Activated CD4-positive, alpha-beta memory T cell treated with anti-CD3 and anti-CD28 coated beads for 36 hours (primary cell): ENCODE data around the gene SPATA7. TPM values are rescaled to one million over a fixed set of nuclear protein-coding genes. Genes with fewer than 3 reads are reported as not detected.

Source experiments
- CTCF ChIA-PET: fragments of 350-600 bp; sonication (Branson Sonifier 250); formaldehyde crosslinking; loops from one replicate; lab custom pipeline; 2021; ENCODE audit warnings: antibody characterized with exemption, inconsistent platforms; lab: Charles Lee
- POLR2A ChIA-PET: fragments of 350-600 bp; sonication (Branson Sonifier 250); formaldehyde crosslinking; loops from one replicate; lab custom pipeline; 2021; ENCODE audit warnings: antibody characterized with exemption; lab: Charles Lee
- DNase-seq: peaks from one replicate; pipeline ENCODE4 v3.0.0-alpha.2; 2020
- H3K27ac Mint-ChIP-seq: one replicate; pipeline ENCODE4 v1.8.0; 2021; ENCODE audit warnings: mixed read lengths
- H3K27me3 Mint-ChIP-seq: one replicate; pipeline ENCODE4 v1.8.0; 2021; ENCODE audit warnings: mixed read lengths
- H3K36me3 Mint-ChIP-seq: one replicate; pipeline ENCODE4 v1.8.0; 2021; ENCODE audit warnings: mixed read lengths
- H3K4me1 Mint-ChIP-seq: one replicate; pipeline ENCODE4 v1.8.0; 2021; ENCODE audit warnings: low read depth, mixed read lengths
- H3K4me3 Mint-ChIP-seq: one replicate; pipeline ENCODE4 v1.8.0; 2021; ENCODE audit warnings: mild to moderate bottlenecking, mixed read lengths
- H3K9me3 Mint-ChIP-seq: one replicate; pipeline ENCODE4 v1.8.0; 2021; ENCODE audit warnings: mixed read lengths
- intact Hi-C: fragments of 100-400 bp; cut with micrococcal nuclease; formaldehyde crosslinking; loops from one replicate; pipeline ENCODE4 v1.15.1; 2023
- total RNA-seq, 2 experiments: library from RNA; stranded (reverse); gene quantifications; one replicate each; pipeline ENCODE4 v1.2.3, GENCODE V29; 2021

Gene SPATA7
- total RNA-seq, 2 experiments from 2014 or later: 4.2 to 4.5 TPM

GRCh38 chr14:88422047-88422446, 36.6 kb downstream of the SPATA7 start:
- H3K27ac Mint-ChIP-seq: no peak overlapping the region
- peaks cover 12% of the 10 kb centered on the region for H3K36me3 Mint-ChIP-seq
- POLR2A ChIA-PET: no interaction called here
- H3K4me1 Mint-ChIP-seq: no peaks in the 10 kb centered on the region
- H3K4me3 Mint-ChIP-seq: no peak overlapping the region
- CTCF ChIA-PET: no interaction called here
- DNase-seq: no peak
- intact Hi-C loops: no loop called here
- peaks cover 7% of the 10 kb centered on the region for H3K9me3 Mint-ChIP-seq
- no peaks in the 10 kb centered on the region for H3K27me3 Mint-ChIP-seq

- H3K27ac Mint-ChIP-seq: no peak overlapping the region
- ChIA-PET POLR2A (no interaction called here), CTCF (no interaction called here)
- H3K4me1 Mint-ChIP-seq: no peaks in the 10 kb centered on the region
- peaks cover 5% of the 10 kb centered on the region for H3K36me3 Mint-ChIP-seq
- intact Hi-C loops: no loop called here
- peaks cover under 1% of the 10 kb centered on the region for H3K9me3 Mint-ChIP-seq
- H3K4me3 Mint-ChIP-seq: no peak overlapping the region
- DNase-seq: no peak
- H3K27me3 Mint-ChIP-seq: no peaks in the 10 kb centered on the region
Measured at GRCh38 chr14:88422919-88423650, 37.6 kb downstream of the SPATA7 start.

GRCh38 chr14:88424573-88424972, 39.1 kb downstream of the SPATA7 start:
- intact Hi-C loops: no loop called here
- no peaks in the 10 kb centered on the region for H3K4me1 Mint-ChIP-seq
- H3K9me3 Mint-ChIP-seq: no peaks in the 10 kb centered on the region
- no peak overlapping the region for H3K27ac Mint-ChIP-seq
- DNase-seq: no peak
- peaks cover 3% of the 10 kb centered on the region for H3K36me3 Mint-ChIP-seq
- no peaks in the 10 kb centered on the region for H3K27me3 Mint-ChIP-seq
- ChIA-PET POLR2A (no interaction called here), CTCF (no interaction called here)
- H3K4me3 Mint-ChIP-seq: no peak overlapping the region

GRCh38 chr14:88426271-88426670, 40.8 kb downstream of the SPATA7 start:
- Mint-ChIP-seq H3K27ac (no peak overlapping the region), H3K36me3 (peaks cover 1% of the 10 kb centered on the region), H3K4me1 (no peaks in the 10 kb centered on the region), H3K4me3 (no peak overlapping the region), H3K9me3 (no peaks in the 10 kb centered on the region), H3K27me3 (no peaks in the 10 kb centered on the region)
- intact Hi-C loops: no loop called here
- no peak for DNase-seq
- POLR2A ChIA-PET: no interaction called here
- CTCF ChIA-PET: no interaction called here

GRCh38 chr14:88430976-88431375, 45.5 kb downstream of the SPATA7 start:
- CTCF ChIA-PET: no interaction called here
- no peaks in the 10 kb centered on the region for H3K4me1 Mint-ChIP-seq
- POLR2A ChIA-PET: no interaction called here
- no peak overlapping the region for H3K27ac Mint-ChIP-seq
- no peak overlapping the region for H3K4me3 Mint-ChIP-seq
- H3K9me3 Mint-ChIP-seq: no peaks in the 10 kb centered on the region
- intact Hi-C loops: no loop called here
- peaks cover 1% of the 10 kb centered on the region for H3K36me3 Mint-ChIP-seq
- H3K27me3 Mint-ChIP-seq: no peaks in the 10 kb centered on the region
- DNase-seq: no peak

- H3K4me3 Mint-ChIP-seq: no peak overlapping the region
- H3K27ac Mint-ChIP-seq: no peak overlapping the region
- ChIA-PET CTCF (no interaction called here), POLR2A (no interaction called here)
- no peak for DNase-seq
- no peaks in the 10 kb centered on the region for H3K27me3 Mint-ChIP-seq
- H3K9me3 Mint-ChIP-seq: no peaks in the 10 kb centered on the region
- no peaks in the 10 kb centered on the region for H3K4me1 Mint-ChIP-seq
- H3K36me3 Mint-ChIP-seq: peaks cover 3% of the 10 kb centered on the region
- intact Hi-C loops: no loop called here
Measured at GRCh38 chr14:88437658-88438057, 52.2 kb downstream of the SPATA7 start.

- intact Hi-C loops: no loop called here
- Mint-ChIP-seq H3K9me3 (no peaks in the 10 kb centered on the region), H3K27ac (no peak overlapping the region), H3K4me1 (no peaks in the 10 kb centered on the region), H3K36me3 (peaks cover 4% of the 10 kb centered on the region), H3K4me3 (no peak overlapping the region), H3K27me3 (no peaks in the 10 kb centered on the region)
- ChIA-PET POLR2A (no interaction called here), CTCF (no interaction called here)
- DNase-seq: no peak
Measured at GRCh38 chr14:88439088-88439487, 53.6 kb downstream of the SPATA7 start.

- intact Hi-C loops: no loop called here
Measured at GRCh38 chr14:88452231-88452630, 66.8 kb downstream of the SPATA7 start.

GRCh38 chr14:88454886-88455285, 69.4 kb downstream of the SPATA7 start:
- DNase-seq: no peak
- Mint-ChIP-seq H3K4me1 (no peaks in the 10 kb centered on the region), H3K4me3 (no peak overlapping the region), H3K27ac (no peak overlapping the region), H3K27me3 (no peaks in the 10 kb centered on the region), H3K36me3 (peaks cover 24% of the 10 kb centered on the region), H3K9me3 (peaks cover 9% of the 10 kb centered on the region)
- intact Hi-C loops: no loop called here
- ChIA-PET POLR2A (no interaction called here), CTCF (interaction anchor here (2.1 kb wide), 1 partner anchor 10 kb away, joined by 10 read pairs; no protein-coding TSS in a partner anchor)

More at GRCh38 chr14:88452231-88452630, 66.8 kb downstream of the SPATA7 start:
- Mint-ChIP-seq H3K9me3 (peaks cover 10% of the 10 kb centered on the region), H3K27me3 (no peaks in the 10 kb centered on the region), H3K36me3 (peaks cover 33% of the 10 kb centered on the region), H3K4me3 (no peak overlapping the region), H3K27ac (no peak overlapping the region), H3K4me1 (no peaks in the 10 kb centered on the region)
- ChIA-PET POLR2A (no interaction called here), CTCF (no interaction called here)
- no peak for DNase-seq

GRCh38 chr14:88463318-88463717, 77.9 kb downstream of the SPATA7 start:
- H3K27ac Mint-ChIP-seq: no peak overlapping the region
- no peaks in the 10 kb centered on the region for H3K27me3 Mint-ChIP-seq
- H3K4me3 Mint-ChIP-seq: no peak overlapping the region
- peaks cover 2% of the 10 kb centered on the region for H3K9me3 Mint-ChIP-seq
- POLR2A ChIA-PET: no interaction called here
- peaks cover 16% of the 10 kb centered on the region for H3K36me3 Mint-ChIP-seq
- CTCF ChIA-PET: interaction anchor here (1.2 to 2.2 kb wide), 2 partner anchors 9 to 44 kb away, joined by 3 to 10 read pairs; no protein-coding TSS in a partner anchor
- DNase-seq: no peak
- intact Hi-C loops: no loop called here
- no peaks in the 10 kb centered on the region for H3K4me1 Mint-ChIP-seq

- CTCF ChIA-PET: interaction anchor here (0.8 kb wide), 1 partner anchor 399 kb away, joined by 4 read pairs; no protein-coding TSS in a partner anchor
- Mint-ChIP-seq H3K27ac (no peak overlapping the region), H3K4me3 (no peak overlapping the region), H3K27me3 (no peaks in the 10 kb centered on the region), H3K36me3 (no peaks in the 10 kb centered on the region), H3K9me3 (no peaks in the 10 kb centered on the region), H3K4me1 (no peaks in the 10 kb centered on the region)
- POLR2A ChIA-PET: no interaction called here
- no peak for DNase-seq
- intact Hi-C loops: no loop called here
Measured at GRCh38 chr14:88468406-88468805, 82.9 kb downstream of the SPATA7 start.

- H3K27ac Mint-ChIP-seq: no peak overlapping the region
- no peaks in the 10 kb centered on the region for H3K4me1 Mint-ChIP-seq
- no peak overlapping the region for H3K4me3 Mint-ChIP-seq
Measured at GRCh38 chr14:88470542-88471440, 85.3 kb downstream of the SPATA7 start.

More at GRCh38 chr14:88470542-88471440, 85.3 kb downstream of the SPATA7 start:
- intact Hi-C loops: no loop called here
- no peak for DNase-seq
- no peaks in the 10 kb centered on the region for H3K27me3 Mint-ChIP-seq
- no peaks in the 10 kb centered on the region for H3K9me3 Mint-ChIP-seq
- no peaks in the 10 kb centered on the region for H3K36me3 Mint-ChIP-seq
- ChIA-PET CTCF (no interaction called here), POLR2A (no interaction called here)
